Nephron (organoid): Measurements from ENCODE around the gene DYNC1I2.
A peak's percentile ranks its signal among the peaks of the same experiment; 100 is the strongest.

Experiments used
- H3K27ac Mint-ChIP-seq, 3 experiments: 2 replicates each; pipeline ENCODE4 v1.8.0; 2020; ENCODE audit warnings: mixed read lengths in 3 of 3, mild to moderate bottlenecking in 2 of 3, moderate library complexity in 1 of 3
- H3K27me3 Mint-ChIP-seq: 2 replicates; pipeline ENCODE4 v1.8.0; 2021; ENCODE audit warnings: low read depth, mild to moderate bottlenecking, moderate library complexity, mixed read lengths
- H3K36me3 Mint-ChIP-seq: 2 replicates; pipeline ENCODE4 v1.8.0; 2020; ENCODE audit warnings: low read depth, mixed read lengths
- H3K4me1 Mint-ChIP-seq: 2 replicates; pipeline ENCODE4 v1.8.0; 2020; ENCODE audit warnings: mixed read lengths
- H3K4me3 Mint-ChIP-seq, 3 experiments: 2 replicates each; pipeline ENCODE4 v1.8.0; 2020; ENCODE audit warnings: mild to moderate bottlenecking in 3 of 3, mixed read lengths in 3 of 3, moderate library complexity in 2 of 3
- H3K9me3 Mint-ChIP-seq: 2 replicates; pipeline ENCODE4 v1.8.0; 2020; ENCODE audit warnings: mixed read lengths
- CTCF ChIP-seq, 3 experiments: fragments of 200-600 bp; sonication (generic); IDR thresholded peaks; one replicate each; pipeline ENCODE4 v1.5.0; 2021; ENCODE audit warnings: antibody characterized with exemption in 3 of 3; ENCODE audit not compliant: unreplicated experiment in 3 of 3

DYNC1I2 gene

DNA sequence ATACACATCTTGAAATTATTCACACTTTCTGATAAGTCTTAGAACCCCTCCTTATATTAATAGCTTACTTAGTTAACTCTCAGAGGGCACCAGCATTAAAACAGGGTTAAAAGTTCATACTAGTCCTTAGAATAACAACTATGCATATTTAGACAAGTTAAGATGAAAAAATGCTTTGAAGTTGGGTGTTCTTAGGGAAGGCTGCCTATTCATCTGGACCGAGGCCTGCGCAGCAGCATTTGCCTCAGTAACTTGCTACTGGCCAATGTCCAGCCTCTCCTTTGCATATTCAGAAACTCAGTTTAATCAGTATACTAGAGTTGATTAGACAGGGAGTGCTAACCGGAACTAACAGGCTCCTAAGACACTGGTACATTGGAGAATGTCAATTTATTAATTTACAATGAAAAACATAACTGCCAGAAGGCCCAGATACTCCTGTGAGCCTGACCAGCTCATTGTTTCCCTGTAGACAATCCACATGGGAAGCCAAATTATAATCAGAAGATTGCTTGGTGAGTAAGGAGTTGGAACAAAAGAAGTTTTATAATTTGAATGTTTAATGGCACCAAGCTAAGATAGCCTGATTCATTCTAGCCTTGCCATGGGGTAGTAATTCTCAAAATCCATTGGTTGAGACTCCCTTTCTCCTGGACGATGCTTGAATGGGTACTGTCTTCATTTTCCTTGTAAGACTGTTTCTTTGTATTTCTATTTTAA lies 48.9 kb downstream of the DYNC1I2 start:
- no peaks in the 10 kb centered on the region for H3K9me3 Mint-ChIP-seq
- H3K36me3 Mint-ChIP-seq, result peaks cover 85% of the 10 kb centered on the region
- TF ChIP-seq CTCF (IDR thresholded peaks at IDR 0.05; ENCODE audit: unreplicated experiment in 3 of 3), result no peak
- no peaks in the 10 kb centered on the region for H3K4me1 Mint-ChIP-seq
- no peaks in the 10 kb centered on the region for H3K27me3 Mint-ChIP-seq
- H3K4me3 Mint-ChIP-seq, result no peak overlapping the region
- peak overlapping the region; percentile 63 to 79 (median 76) for H3K27ac Mint-ChIP-seq

DNA sequence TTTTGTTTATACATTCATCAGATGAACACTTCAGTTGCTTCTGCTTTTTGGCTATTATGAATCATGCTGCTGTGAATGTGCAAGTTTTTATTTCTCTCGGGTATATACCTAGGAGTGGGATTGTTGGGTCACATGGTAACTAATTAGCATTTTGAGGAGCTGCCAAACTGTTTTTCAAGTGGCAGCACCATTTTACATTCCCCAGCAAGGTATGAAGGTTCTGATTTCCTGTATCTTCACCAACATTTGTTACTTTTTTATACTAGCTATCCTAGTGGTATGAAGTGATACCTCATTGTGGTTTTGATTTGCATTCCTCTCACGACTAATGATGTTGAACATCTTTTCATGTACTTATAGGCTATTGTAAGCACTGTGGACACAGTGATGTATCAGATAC lies 53.9 kb downstream of the DYNC1I2 start:
- Mint-ChIP-seq H3K4me1 (no peaks in the 10 kb centered on the region), H3K36me3 (peaks cover 78% of the 10 kb centered on the region), H3K27ac (no peak overlapping the region), H3K9me3 (no peaks in the 10 kb centered on the region), H3K4me3 (no peak overlapping the region), H3K27me3 (no peaks in the 10 kb centered on the region)
- TF ChIP-seq CTCF (IDR thresholded peaks at IDR 0.05; ENCODE audit: unreplicated experiment in 3 of 3), result no peak

DNA sequence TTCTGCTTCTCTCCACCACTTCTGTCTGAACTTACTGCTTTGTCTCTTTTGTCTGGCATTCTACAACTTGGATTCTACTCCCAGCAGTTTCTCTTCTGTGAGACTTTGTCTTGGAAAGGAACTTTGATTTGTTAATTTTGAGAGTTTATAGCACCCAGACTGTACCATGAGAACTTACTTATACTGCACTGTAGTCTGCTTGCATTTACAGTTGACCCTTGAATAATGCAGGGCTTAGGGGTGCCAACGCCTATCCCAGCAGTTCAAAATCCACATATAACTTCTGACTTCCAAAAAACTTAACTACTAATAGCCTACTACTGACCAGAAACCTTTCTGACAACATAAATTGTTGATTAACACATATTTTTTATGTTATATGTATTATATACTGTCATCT lies 55.5 kb downstream of the DYNC1I2 start:
- TF ChIP-seq CTCF (IDR thresholded peaks at IDR 0.05; ENCODE audit: unreplicated experiment in 3 of 3), result no peak
- no peak overlapping the region for H3K27ac Mint-ChIP-seq
- H3K4me3 Mint-ChIP-seq, result no peak overlapping the region
- no peaks in the 10 kb centered on the region for H3K27me3 Mint-ChIP-seq
- no peaks in the 10 kb centered on the region for H3K4me1 Mint-ChIP-seq
- H3K9me3 Mint-ChIP-seq, result no peaks in the 10 kb centered on the region
- peaks cover 72% of the 10 kb centered on the region for H3K36me3 Mint-ChIP-seq

- no peak for TF ChIP-seq CTCF (IDR thresholded peaks at IDR 0.05; ENCODE audit: unreplicated experiment in 3 of 3)
- no peak overlapping the region for H3K4me3 Mint-ChIP-seq
- no peak overlapping the region for H3K27ac Mint-ChIP-seq
- peaks cover 74% of the 10 kb centered on the region for H3K36me3 Mint-ChIP-seq
- H3K27me3 Mint-ChIP-seq, result no peaks in the 10 kb centered on the region
- H3K4me1 Mint-ChIP-seq, result no peaks in the 10 kb centered on the region
- H3K9me3 Mint-ChIP-seq, result no peaks in the 10 kb centered on the region
These were observed 57.9 kb downstream of the DYNC1I2 start for GRCh38 chr2:171745141-171745540.

DNA sequence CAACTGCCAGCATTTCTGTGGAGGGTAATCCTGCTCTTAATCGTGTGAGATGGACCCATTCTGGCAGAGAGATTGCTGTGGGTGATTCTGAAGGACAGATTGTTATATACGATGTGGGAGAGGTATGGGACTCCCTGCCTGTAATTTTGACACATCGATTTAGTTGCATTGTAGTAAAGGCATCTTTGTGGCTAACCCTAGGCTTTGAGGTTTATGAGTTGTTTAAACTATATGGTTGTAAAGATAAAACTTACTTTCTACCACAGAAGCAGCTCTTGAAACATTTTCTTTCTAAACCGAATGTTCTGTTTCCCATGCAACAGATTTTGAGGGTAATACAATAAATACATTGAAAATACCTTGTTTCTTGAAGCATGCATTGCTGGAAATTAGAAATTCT lies 58.5 kb downstream of the DYNC1I2 start:
- no peak overlapping the region for H3K27ac Mint-ChIP-seq
- no peak for TF ChIP-seq CTCF (IDR thresholded peaks at IDR 0.05; ENCODE audit: unreplicated experiment in 3 of 3)
- peaks cover 71% of the 10 kb centered on the region for H3K36me3 Mint-ChIP-seq
- H3K4me1 Mint-ChIP-seq, result no peaks in the 10 kb centered on the region
- no peaks in the 10 kb centered on the region for H3K27me3 Mint-ChIP-seq
- H3K4me3 Mint-ChIP-seq, result no peak overlapping the region
- no peaks in the 10 kb centered on the region for H3K9me3 Mint-ChIP-seq

- Mint-ChIP-seq H3K9me3 (no peaks in the 10 kb centered on the region), H3K27me3 (no peaks in the 10 kb centered on the region), H3K36me3 (peaks cover 70% of the 10 kb centered on the region), H3K4me1 (no peaks in the 10 kb centered on the region), H3K4me3 (no peak overlapping the region), H3K27ac (no peak overlapping the region)
- TF ChIP-seq CTCF (IDR thresholded peaks at IDR 0.05; ENCODE audit: unreplicated experiment in 3 of 3), result no peak
These were observed 60.1 kb downstream of the DYNC1I2 start for GRCh38 chr2:171747371-171747770.
